Measurements from ENCODE around the gene IZUMO1. TPM values are rescaled to one million over a fixed set of nuclear protein-coding genes. Genes with fewer than 3 reads are reported as not detected.

The IZUMO1 gene
- polyA plus RNA-seq, 1 experiment: not detected

- Histone ChIP-seq H3K9me3 (ENCODE audit: control insufficient read depth, insufficient read depth, low read length) (peaks cover 13% of the 10 kb centered on the region; the same call in 1 of the 2 replicates), H3K4me3 (ENCODE audit: low read depth, low read length) (no peak overlapping the region), H3K27me3 (ENCODE audit: control insufficient read depth, insufficient read depth, low read length) (peaks cover 3% of the 10 kb centered on the region), H3K27ac (ENCODE audit: low read depth, low read length) (no peak overlapping the region)
- ChIA-PET CTCF (interaction anchor here (1.0 kb wide), 1 partner anchor 267 kb away, joined by 12 read pairs; the partner anchor contains the start of gene RUVBL2), POLR2A (no interaction called here)
- DNase-seq (ENCODE audit: low read depth, low spot score): no peak
- TF ChIP-seq CTCF (IDR thresholded peaks at IDR 0.05; ENCODE audit: low read depth, low read length): no peak
Measured at GRCh38 chr19:48726556-48726955, 20.2 kb downstream of the IZUMO1 start.

DNA sequence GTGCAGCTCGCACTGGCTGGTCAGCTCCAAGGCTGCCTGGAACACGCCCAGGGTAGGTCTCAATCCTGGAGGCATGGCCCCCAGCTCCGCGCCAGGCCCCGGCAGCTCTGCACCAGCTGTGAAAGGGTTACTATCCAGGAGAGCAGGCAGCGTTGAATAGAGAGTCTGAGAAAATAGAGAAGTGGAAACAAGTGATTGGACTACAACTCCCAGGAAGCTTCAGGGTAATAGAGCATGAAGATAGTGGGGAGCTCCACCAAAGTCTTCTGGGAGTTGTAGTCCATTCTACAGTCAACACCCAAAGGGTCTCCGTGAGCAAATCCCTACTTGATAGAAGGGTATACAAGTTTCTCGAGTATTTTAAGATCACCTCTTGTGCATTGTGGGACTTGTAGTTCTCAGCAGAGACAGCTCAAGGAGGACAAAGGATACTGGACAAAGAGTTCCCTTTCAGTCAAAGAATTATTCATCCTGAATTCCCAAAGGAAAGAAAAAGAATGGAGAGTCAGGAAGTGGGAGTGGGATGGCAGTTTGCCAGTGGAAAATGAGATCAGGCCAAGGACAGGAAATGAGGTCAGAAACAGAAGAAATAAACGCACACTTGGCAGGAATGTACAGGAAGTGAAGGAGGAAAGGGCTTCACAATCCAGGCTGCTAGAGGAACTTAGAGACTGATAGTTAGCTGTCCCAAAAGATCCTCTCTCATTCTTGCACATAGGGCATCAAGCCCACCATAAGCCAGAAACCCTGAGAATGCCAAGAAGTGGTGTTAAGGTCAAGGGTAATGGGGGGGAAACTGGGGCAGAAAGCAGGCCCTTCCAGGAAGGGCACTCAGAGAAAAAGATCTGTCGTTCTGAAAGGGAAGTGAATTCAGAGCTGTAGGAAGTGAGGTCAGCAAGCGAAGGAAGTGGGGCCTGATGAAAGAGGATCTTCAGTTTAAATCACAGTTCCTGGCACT lies 21.6 kb downstream of the IZUMO1 start:
- no peak overlapping the region for H3K4me3 ChIP-seq (ENCODE audit: low read depth, low read length)
- H3K9me3 ChIP-seq (ENCODE audit: control insufficient read depth, insufficient read depth, low read length): peaks cover 13% of the 10 kb centered on the region; the same call in 1 of the 2 replicates
- no peak for TF ChIP-seq CTCF (IDR thresholded peaks at IDR 0.05; ENCODE audit: low read depth, low read length)
- POLR2A ChIA-PET: interaction anchor here (0.7 to 1.4 kb wide), 5 partner anchors 9 to 239 kb away, joined by 3 to 5 read pairs (median 4); partner anchors contain the start of gene PPP1R15A
- peak; percentile 63 for DNase-seq (ENCODE audit: low read depth, low spot score)
- peak overlapping the region; percentile 66 for H3K27ac ChIP-seq (ENCODE audit: low read depth, low read length)
- no peaks in the 10 kb centered on the region for H3K27me3 ChIP-seq (ENCODE audit: control insufficient read depth, insufficient read depth, low read length)
- CTCF ChIA-PET: interaction anchor here (0.7 to 0.9 kb wide), 2 partner anchors 49 to 275 kb away, joined by 3 read pairs; no protein-coding TSS in a partner anchor

DNA sequence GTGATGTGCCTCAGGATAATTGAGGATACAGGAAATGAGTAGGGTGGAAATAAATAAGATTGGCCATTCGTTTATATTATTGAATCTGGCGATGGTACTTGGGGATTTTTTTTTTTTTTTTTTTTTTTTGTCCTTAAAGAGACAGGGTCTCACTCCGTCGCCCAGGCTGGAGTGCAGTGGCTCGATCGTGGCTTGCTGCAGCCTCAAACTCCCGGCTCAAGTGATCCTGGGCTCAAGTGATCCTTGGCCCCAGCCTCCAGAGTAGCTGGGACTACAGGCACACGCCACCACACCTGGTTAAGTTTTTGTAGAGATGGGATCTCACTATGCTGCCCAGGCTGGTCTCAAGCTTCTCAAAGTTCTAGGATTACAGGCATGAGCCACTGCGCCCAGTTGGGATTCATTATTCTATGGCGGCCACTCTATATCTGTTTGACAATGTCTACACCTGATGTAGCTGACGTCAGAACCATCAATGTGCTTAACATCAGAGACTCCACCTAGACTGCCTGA lies 24.5 kb downstream of the IZUMO1 start:
- no peak overlapping the region for H3K27ac ChIP-seq (ENCODE audit: low read depth, low read length)
- no peak for DNase-seq (ENCODE audit: low read depth, low spot score)
- no peak for TF ChIP-seq CTCF (IDR thresholded peaks at IDR 0.05; ENCODE audit: low read depth, low read length)
- H3K9me3 ChIP-seq (ENCODE audit: control insufficient read depth, insufficient read depth, low read length): peaks cover 9% of the 10 kb centered on the region; the same call in 1 of the 2 replicates
- H3K27me3 ChIP-seq (ENCODE audit: control insufficient read depth, insufficient read depth, low read length): no peaks in the 10 kb centered on the region
- ChIA-PET POLR2A (no interaction called here), CTCF (no interaction called here)
- no peak overlapping the region for H3K4me3 ChIP-seq (ENCODE audit: low read depth, low read length)

GRCh38 chr19:48720613-48721296 lies 26.0 kb downstream of the IZUMO1 start:
- CTCF ChIA-PET: interaction anchor here (0.6 kb wide), 2 partner anchors 198 to 997 kb away, joined by 3 to 5 read pairs; no protein-coding TSS in a partner anchor
- Histone ChIP-seq H3K9me3 (ENCODE audit: control insufficient read depth, insufficient read depth, low read length) (peaks cover 4% of the 10 kb centered on the region; the same call in 1 of the 2 replicates), H3K4me3 (ENCODE audit: low read depth, low read length) (peak overlapping the region; percentile 80), H3K27me3 (ENCODE audit: control insufficient read depth, insufficient read depth, low read length) (no peaks in the 10 kb centered on the region), H3K27ac (ENCODE audit: low read depth, low read length) (peak overlapping the region; percentile 87)
- peak; percentile 98 for DNase-seq (ENCODE audit: low read depth, low spot score)
- TF ChIP-seq CTCF (IDR thresholded peaks at IDR 0.05; ENCODE audit: low read depth, low read length): 0 out of 2 replicates have a peak, but pooled peaks have one; percentile 10
- POLR2A ChIA-PET: interaction anchor here (0.6 to 0.9 kb wide), 5 partner anchors 26 to 314 kb away, joined by 3 to 9 read pairs (median 4); no protein-coding TSS in a partner anchor
